HEK293 (cell line): Measurements from ENCODE around the gene BATF2.

Experiments
- CTCF ChIA-PET: fragments of 350-600 bp; formaldehyde crosslinking; extraction: SDS; loops from one replicate; lab custom pipeline; 2021; ENCODE audit warnings: antibody characterized with exemption; lab: Yijun Ruan, JAX
- POLR2A ChIA-PET: fragments of 300-600 bp; formaldehyde crosslinking; extraction: SDS; loops from one replicate; lab custom pipeline; 2020; ENCODE audit warnings: antibody characterized with exemption, inconsistent platforms; lab: Yijun Ruan, JAX
- H3K27ac ChIP-seq: fragments of 200-500 bp; sonication (Bioruptor generic); 2 replicates; pipeline ENCODE4 v1.5.1; 2014; ENCODE audit warnings: low read depth, low read length, control low read depth, inconsistent platforms; ENCODE audit errors: extremely low read depth
- H3K36me3 ChIP-seq, 2 experiments: fragments of 200-500 bp in 1 of 2; sonication (Bioruptor generic) in 1 of 2; 1 replicate in 1 of 2; 2 replicates in 1 of 2; pipeline ENCODE4 v1.5.1; 2014 to 2017; ENCODE audit warnings: inconsistent platforms in 2 of 2, low read length in 2 of 2; ENCODE audit not compliant: control insufficient read depth in 2 of 2, insufficient read depth in 1 of 2
- H3K4me1 ChIP-seq: fragments of 200-500 bp; sonication (Bioruptor generic); 2 replicates; pipeline ENCODE4 v1.5.1; 2014; ENCODE audit warnings: mild to moderate bottlenecking, low read length, inconsistent platforms; ENCODE audit not compliant: control insufficient read depth, insufficient read depth
- H3K4me3 ChIP-seq: 2 replicates; pipeline ENCODE4 v1.5.1; 2011; ENCODE audit warnings: low read depth, mild to moderate bottlenecking, control low read depth, low read length, moderate library complexity
- H3K9me3 ChIP-seq: fragments of 200-500 bp; sonication (Bioruptor generic); 2 replicates; pipeline ENCODE4 v1.5.1; 2014; ENCODE audit warnings: low read depth, low read length, inconsistent platforms; ENCODE audit not compliant: control insufficient read depth, insufficient read depth
- KLF1 ChIP-seq: fragments of 450-650 bp; formaldehyde crosslinking; IDR thresholded peaks from 2 replicates; pipeline ENCODE4 v1.5.1; 2016; ENCODE audit warnings: missing biosample characterization, missing genetic modification characterization
- PRDM4 ChIP-seq: fragments of 450-650 bp; formaldehyde crosslinking; IDR thresholded peaks from 2 replicates; pipeline ENCODE4 v1.5.1; 2017; ENCODE audit warnings: missing biosample characterization, missing genetic modification characterization
- RBAK ChIP-seq: fragments of 450-650 bp; formaldehyde crosslinking; IDR thresholded peaks from 2 replicates; pipeline ENCODE4 v1.5.1; 2016; ENCODE audit warnings: missing biosample characterization, missing genetic modification characterization
- SALL2 ChIP-seq: fragments of 450-650 bp; formaldehyde crosslinking; IDR thresholded peaks from 2 replicates; pipeline ENCODE4 v1.5.0; 2017; ENCODE audit warnings: missing biosample characterization, mild to moderate bottlenecking, missing genetic modification characterization, borderline replicate concordance
- ZBTB20 ChIP-seq: fragments of 450-650 bp; formaldehyde crosslinking; IDR thresholded peaks from 2 replicates; pipeline ENCODE4 v1.5.1; 2016; ENCODE audit warnings: missing biosample characterization, missing genetic modification characterization
- ZBTB49 ChIP-seq: fragments of 450-650 bp; formaldehyde crosslinking; IDR thresholded peaks from 2 replicates; pipeline ENCODE4 v1.5.1; 2016; ENCODE audit warnings: missing biosample characterization, missing genetic modification characterization, low read depth
- ZFHX2 ChIP-seq: fragments of 450-650 bp; formaldehyde crosslinking; conservative IDR thresholded peaks from 2 replicates; pipeline ENCODE4 v1.5.1; 2016; ENCODE audit warnings: missing biosample characterization, missing genetic modification characterization
- ZFP69B ChIP-seq: fragments of 450-650 bp; formaldehyde crosslinking; IDR thresholded peaks from 2 replicates; pipeline ENCODE4 v1.5.1; 2016; ENCODE audit warnings: missing biosample characterization, missing genetic modification characterization
- ZNF132 ChIP-seq: fragments of 450-650 bp; formaldehyde crosslinking; IDR thresholded peaks from 2 replicates; pipeline ENCODE4 v1.5.1; 2017; ENCODE audit warnings: missing biosample characterization, missing genetic modification characterization, borderline replicate concordance
- ZNF214 ChIP-seq: fragments of 450-650 bp; formaldehyde crosslinking; IDR thresholded peaks from 2 replicates; pipeline ENCODE4 v1.5.1; 2017; ENCODE audit warnings: missing biosample characterization, mild to moderate bottlenecking, missing genetic modification characterization, borderline replicate concordance
- ZNF239 ChIP-seq: fragments of 450-650 bp; formaldehyde crosslinking; IDR thresholded peaks from 2 replicates; pipeline ENCODE4 v1.5.1; 2016; ENCODE audit warnings: missing biosample characterization, missing genetic modification characterization
- ZNF280C ChIP-seq: fragments of 450-650 bp; formaldehyde crosslinking; IDR thresholded peaks from 2 replicates; pipeline ENCODE4 v1.5.1; 2016; ENCODE audit warnings: missing biosample characterization, missing genetic modification characterization
- ZNF362 ChIP-seq: fragments of 450-650 bp; formaldehyde crosslinking; IDR thresholded peaks from 2 replicates; pipeline ENCODE4 v1.5.1; 2016; ENCODE audit warnings: missing biosample characterization, missing genetic modification characterization
- ZNF48 ChIP-seq: fragments of 450-650 bp; formaldehyde crosslinking; IDR thresholded peaks from 2 replicates; pipeline ENCODE4 v1.5.1; 2016; ENCODE audit warnings: missing biosample characterization, missing genetic modification characterization
- ZNF549 ChIP-seq: fragments of 450-650 bp; IDR thresholded peaks from 2 replicates; pipeline ENCODE4 v1.5.1; 2018; ENCODE audit warnings: missing biosample characterization, missing genetic modification characterization, mild to moderate bottlenecking, inconsistent platforms, moderate library complexity
- ZNF560 ChIP-seq: fragments of 450-650 bp; formaldehyde crosslinking; IDR thresholded peaks from 2 replicates; pipeline ENCODE4 v1.5.1; 2017; ENCODE audit warnings: missing biosample characterization, missing genetic modification characterization, borderline replicate concordance
- ZNF561 ChIP-seq: fragments of 450-650 bp; IDR thresholded peaks from 2 replicates; pipeline ENCODE4 v1.5.1; 2018; ENCODE audit warnings: missing biosample characterization, missing genetic modification characterization, borderline replicate concordance
- ZNF623 ChIP-seq: fragments of 450-650 bp; formaldehyde crosslinking; IDR thresholded peaks from 2 replicates; pipeline ENCODE4 v1.5.1; 2016; ENCODE audit warnings: missing biosample characterization, missing genetic modification characterization
- ZNF626 ChIP-seq: fragments of 450-650 bp; sonication (Bioruptor Pico); formaldehyde crosslinking; IDR thresholded peaks from 2 replicates; pipeline ENCODE4 v1.5.1; 2018; ENCODE audit warnings: missing biosample characterization, missing genetic modification characterization, inconsistent platforms
- ZNF629 ChIP-seq: fragments of 450-650 bp; formaldehyde crosslinking; IDR thresholded peaks from 2 replicates; pipeline ENCODE4 v1.5.1; 2017; ENCODE audit warnings: missing biosample characterization, missing genetic modification characterization
- ZSCAN16 ChIP-seq: fragments of 450-650 bp; formaldehyde crosslinking; IDR thresholded peaks from 2 replicates; pipeline ENCODE4 v1.5.1; 2016; ENCODE audit warnings: missing biosample characterization, missing genetic modification characterization
- ZSCAN30 ChIP-seq: fragments of 450-650 bp; IDR thresholded peaks from 2 replicates; pipeline ENCODE4 v1.5.1; 2018; ENCODE audit warnings: missing biosample characterization, mild to moderate bottlenecking, missing genetic modification characterization, moderate library complexity
- ZSCAN5A ChIP-seq: fragments of 450-650 bp; formaldehyde crosslinking; IDR thresholded peaks from 2 replicates; pipeline ENCODE4 v1.5.1; 2016; ENCODE audit warnings: missing biosample characterization, missing genetic modification characterization

The BATF2 gene

GRCh38 chr11:65042891-65043290, 46.1 kb upstream of the BATF2 start:
- H3K4me1 ChIP-seq, result no peaks in the 10 kb centered on the region
- no peak overlapping the region for H3K27ac ChIP-seq
- POLR2A ChIA-PET, result interaction anchor here (0.7 kb wide), 1 partner anchor 12 kb away, joined by 4 read pairs; no protein-coding TSS in a partner anchor
- no peaks in the 10 kb centered on the region for H3K9me3 ChIP-seq
- peaks cover 0 to 45% of the 10 kb centered on the region in 2 experiments; a peak in 2 of 3 replicates for H3K36me3 ChIP-seq
- TF ChIP-seq KLF1 (tag by site-specific recombination) (peak; percentile 89), ZSCAN16 (tag by site-specific recombination) (no peak)
- H3K4me3 ChIP-seq, result no peak overlapping the region
- CTCF ChIA-PET, result interaction anchor here (0.6 to 1.1 kb wide), 4 partner anchors 14 to 202 kb away, joined by 3 to 5 read pairs (median 4); no protein-coding TSS in a partner anchor

- Histone ChIP-seq H3K36me3 (peaks cover 0 to 47% of the 10 kb centered on the region in 2 experiments; a peak in 2 of 3 replicates), H3K27ac (peak within 1 kb of the TSS; percentile 75), H3K4me1 (no peaks in the 10 kb centered on the region), H3K4me3 (peak within 1 kb of the TSS; percentile 80), H3K9me3 (no peaks in the 10 kb centered on the region)
- ChIA-PET POLR2A (interaction anchor here (0.6 to 2.1 kb wide), 14 partner anchors 9 to 239 kb away, joined by 3 to 17 read pairs (median 5); partner anchors contain the start of genes ARL2, ATG2A, CDCA5 and FAU), CTCF (interaction anchor here (0.6 to 1.6 kb wide), 6 partner anchors 27 to 172 kb away, joined by 3 to 5 read pairs (median 4); partner anchors contain the start of genes ARL2 and CDCA5)
- TF ChIP-seq ZNF239 (tag by site-specific recombination) (no peak), ZNF626 (tag by site-specific recombination) (no peak), ZSCAN5A (tag by site-specific recombination) (no peak), ZNF629 (tag by site-specific recombination) (peak; percentile 62), ZBTB20 (tag by site-specific recombination) (peak; percentile 70; the same call in 1 of the 2 replicates), ZNF214 (tag by site-specific recombination) (no peak), ZNF623 (no peak), ZNF132 (no peak), RBAK (tag by site-specific recombination) (no peak), ZNF362 (tag by site-specific recombination) (no peak), ZNF560 (tag by site-specific recombination) (no peak), ZNF280C (tag by site-specific recombination) (no peak), ZBTB49 (tag by site-specific recombination) (no peak), SALL2 (no peak), ZSCAN30 (tag by site-specific recombination) (no peak), ZFP69B (tag by site-specific recombination) (peak; percentile 37; the same call in 1 of the 2 replicates), ZNF561 (tag by site-specific recombination) (no peak), ZNF549 (tag by site-specific recombination) (no peak), PRDM4 (tag by site-specific recombination) (no peak), ZNF48 (tag by site-specific recombination) (no peak), ZFHX2 (peak; percentile 58; the same call in 1 of the 2 replicates)
These were observed 44.3 kb upstream of the BATF2 start, which contains the start of gene SAC3D1 for GRCh38 chr11:65040847-65041622. TSS of gene SAC3D1 (plus strand) at chr11:65041210. CDS start at chr11:65041293, 83 bp downstream.
